Small intestine (tissue), 7 donors: ENCODE data around the gene GRK5. TPM values are rescaled to one million over a fixed set of nuclear protein-coding genes. Genes with fewer than 3 reads are reported as not detected.
"Not testable (repeated sequence)": the region's sequence is repeated elsewhere in the genome, so short reads cannot be mapped to it uniquely, and the experiment has no call there.

Source experiments
- DNase-seq, 2 donors: peaks; one replicate each; pipeline versions ENCODE4 v3.0.0 to v3.0.0-alpha.2; 2013
- FAIRE-seq: peaks from 2 replicates; lab custom pipeline; 2012; peaks lifted over from hg19 to GRCh38; lab: Jason Lieb, UNC
- H3K27ac ChIP-seq, 3 donors: one replicate each; pipeline ENCODE4 v1.5.1; 2013; ENCODE audit warnings: low read length in 2 of 3, mild to moderate bottlenecking in 2 of 3, control low read depth in 1 of 3, inconsistent platforms in 1 of 3, low read depth in 1 of 3, moderate library complexity in 1 of 3
- H3K27me3 ChIP-seq, 3 donors: one replicate each; pipeline ENCODE4 v1.6.1; 2013; ENCODE audit warnings: low read length in 3 of 3, inconsistent platforms in 1 of 3; ENCODE audit not compliant: control insufficient read depth in 3 of 3, insufficient read depth in 3 of 3
- H3K36me3 ChIP-seq, 3 donors: one replicate each; pipeline ENCODE4 v1.6.1; 2013; ENCODE audit warnings: low read length in 3 of 3, inconsistent platforms in 1 of 3, low read depth in 1 of 3, mild to moderate bottlenecking in 1 of 3, moderate library complexity in 1 of 3; ENCODE audit not compliant: control insufficient read depth in 3 of 3, insufficient read depth in 2 of 3
- H3K4me1 ChIP-seq, 3 donors: one replicate each; pipeline ENCODE4 v1.6.1; 2013; ENCODE audit warnings: low read length in 2 of 3, inconsistent platforms in 1 of 3, low read depth in 1 of 3, mild to moderate bottlenecking in 1 of 3, moderate library complexity in 1 of 3; ENCODE audit not compliant: control insufficient read depth in 3 of 3, insufficient read depth in 2 of 3
- H3K4me3 ChIP-seq, 3 donors: one replicate each; pipeline ENCODE4 v1.5.1; 2013; ENCODE audit warnings: low read length in 3 of 3, control low read depth in 1 of 3, inconsistent platforms in 1 of 3, low read depth in 1 of 3, mild to moderate bottlenecking in 1 of 3, moderate library complexity in 1 of 3
- H3K9me3 ChIP-seq, 2 donors: one replicate each; pipeline ENCODE4 v1.6.1; 2013; ENCODE audit warnings: low read depth in 1 of 2, low read length in 1 of 2; ENCODE audit not compliant: control insufficient read depth in 2 of 2, insufficient read depth in 1 of 2
- WGBS, 3 donors: extraction: QIAGEN DNeasy Blood & Tissue Kit; methylation state at CpG; one replicate each; pipeline ENCODE4 v1.1.7; 2013; 5-methylcytosine and 5-hydroxymethylcytosine counted together
- polyA plus RNA-seq, 4 donors: library from polyadenylated mRNA; stranded (reverse) in 3 of 4; unstranded in 1 of 4; fragments of 200-250 nt in 3 of 4; fragments of 120-200 nt in 1 of 4; gene quantifications; one replicate each; pipeline versions ENCODE4 v1.2.1 to v1.2.3, GENCODE V29; 2013
- donor health status: healthy with polysubstance abuse.
- donor health status: control.
- donor health status: control.
- donor health status: Bipolar disorder and iron deficiency.
- donor health status: healthy.

The GRK5 gene
- polyA plus RNA-seq, 4 donors: 21.6 to 50.5 (median 26.0) TPM

- Histone ChIP-seq H3K4me1 (peaks cover 10 to 31% (median 10%) of the 10 kb centered on the region in 3 donors), H3K4me3 (no peak overlapping the region), H3K27me3 (no peaks in the 10 kb centered on the region), H3K36me3 (peaks cover 0 to 13% (median 0%) of the 10 kb centered on the region in 3 donors), H3K9me3 (no peaks in the 10 kb centered on the region), H3K27ac (no peak overlapping the region)
- no peak for FAIRE-seq
- WGBS, 3 donors: 69 to 93% (median 78%) methylated on average over 4 of the region's 4 CpGs
- DNase-seq: no peak
Measured at GRCh38 chr10:119257899-119258419, 50.6 kb downstream of the GRK5 start.

- 92 to 98% (median 95%) methylated on average over 3 of the region's 3 CpGs for WGBS, 3 donors
- Histone ChIP-seq H3K4me3 (no peak overlapping the region), H3K9me3 (no peaks in the 10 kb centered on the region), H3K4me1 (peaks cover 4 to 18% (median 6%) of the 10 kb centered on the region in 3 donors), H3K27me3 (no peaks in the 10 kb centered on the region), H3K36me3 (peaks cover 0 to 19% (median 0%) of the 10 kb centered on the region in 3 donors), H3K27ac (peak overlapping the region in 1 of 3 donors; percentile 6)
- no peak for FAIRE-seq
- DNase-seq: no peak
Measured at GRCh38 chr10:119259345-119259744, 52.0 kb downstream of the GRK5 start.

GRCh38 chr10:119261016-119261415 is 53.6 kb downstream of the GRK5 start:
- H3K36me3 ChIP-seq: peaks cover 0 to 29% (median 0%) of the 10 kb centered on the region in 3 donors
- H3K9me3 ChIP-seq, H3K27me3 ChIP-seq, FAIRE-seq, H3K4me3 ChIP-seq, DNase-seq, H3K4me1 ChIP-seq, H3K27ac ChIP-seq: not testable (repeated sequence)
- 97 to 99% (median 98%) methylated on average over 20 to 32 of the region's 34 CpGs for WGBS, 3 donors

DNA sequence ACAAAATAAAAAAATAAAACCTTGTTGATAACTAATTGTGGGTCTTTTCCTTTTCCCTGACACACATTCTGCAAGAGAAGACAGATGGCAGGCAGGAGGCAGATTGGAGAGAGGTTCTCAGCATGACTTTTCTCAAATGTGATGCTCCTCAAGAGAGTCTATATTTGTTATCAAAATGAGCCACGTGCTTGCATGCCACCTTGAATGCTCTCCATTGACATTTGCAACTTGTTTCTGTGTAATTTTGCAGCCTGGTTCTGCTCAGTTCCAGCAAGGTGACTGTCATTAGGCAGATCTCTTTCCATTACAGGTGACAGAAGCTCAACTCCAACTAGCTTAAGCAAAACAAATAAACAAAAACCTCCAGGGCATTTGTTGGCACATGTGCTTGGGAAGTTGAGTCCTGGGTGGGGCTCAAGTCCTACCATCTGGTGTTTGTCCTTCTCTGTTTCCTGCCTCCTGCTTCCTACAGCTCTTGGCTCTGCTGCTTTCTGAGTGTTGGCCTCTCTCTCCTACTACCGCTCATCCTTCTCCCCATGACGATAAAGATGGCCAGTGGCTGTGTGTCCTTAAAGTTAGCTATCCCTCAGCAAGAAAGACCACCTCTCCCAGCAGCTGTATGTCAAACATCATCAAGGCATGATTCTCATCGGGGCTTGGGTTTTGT is 56.7 kb downstream of the GRK5 start:
- Histone ChIP-seq H3K27me3 (no peaks in the 10 kb centered on the region), H3K36me3 (peaks cover 0 to 37% (median 0%) of the 10 kb centered on the region in 3 donors), H3K9me3 (no peaks in the 10 kb centered on the region), H3K4me3 (no peak overlapping the region), H3K4me1 (peaks cover 2 to 25% (median 4%) of the 10 kb centered on the region in 3 donors), H3K27ac (peak overlapping the region; percentile 21 to 80 (median 24))
- 49 to 71% (median 64%) methylated on average over 4 of the region's 4 CpGs for WGBS, 3 donors
- DNase-seq (peak in 1 of 2 donors; percentile 56), FAIRE-seq (no peak)

DNA sequence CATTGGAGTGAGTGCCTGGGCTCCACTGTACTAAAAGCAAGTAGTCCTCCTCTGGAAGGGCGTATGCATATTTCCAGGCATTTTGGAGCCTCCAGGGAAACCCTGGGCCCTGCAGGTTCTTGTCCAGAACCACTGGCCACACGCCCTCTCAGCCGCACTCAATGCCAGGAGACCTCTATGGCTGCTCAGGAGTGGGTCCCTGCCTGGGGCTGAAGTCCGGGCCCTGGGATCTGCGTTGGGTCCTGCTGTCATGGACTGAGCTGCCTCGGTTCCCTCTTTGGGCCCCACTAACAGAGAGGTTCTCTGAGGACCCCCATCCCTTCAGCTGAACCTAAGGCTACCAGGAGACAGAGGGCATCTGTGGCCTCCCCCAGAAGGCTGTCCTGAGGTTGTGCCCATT is 58.3 kb downstream of the GRK5 start:
- 96 to 98% (median 98%) methylated on average over 6 of the region's 6 CpGs for WGBS, 3 donors
- no peak for FAIRE-seq

DNA sequence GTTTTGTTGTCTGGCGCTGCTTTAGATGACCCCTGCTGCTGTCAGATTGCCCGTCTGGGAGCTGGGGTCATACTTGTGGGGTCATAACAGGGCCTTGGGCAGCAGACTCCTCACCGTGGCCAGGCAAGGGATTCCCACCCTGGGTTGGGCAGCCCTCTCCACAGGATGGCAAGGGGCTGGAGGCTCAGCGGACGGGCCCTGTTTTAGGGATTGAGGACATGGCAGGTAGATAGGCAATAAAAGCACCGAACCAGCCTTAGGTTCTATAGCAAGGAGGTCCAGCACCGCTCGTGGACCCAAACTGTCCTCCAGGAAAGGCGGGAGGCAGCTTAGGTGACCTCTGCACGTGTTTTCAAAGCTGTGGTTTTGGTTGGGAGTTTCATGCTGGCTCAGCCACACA is 60.0 kb downstream of the GRK5 start:
- 88 to 95% (median 92%) methylated on average over 10 of the region's 10 CpGs for WGBS, 3 donors
- H3K4me1 ChIP-seq: peaks cover 14 to 54% (median 22%) of the 10 kb centered on the region in 3 donors
- H3K27me3 ChIP-seq: no peaks in the 10 kb centered on the region
- FAIRE-seq (no peak), DNase-seq (no peak)
- no peak overlapping the region for H3K4me3 ChIP-seq
- peaks cover 0 to 34% (median 0%) of the 10 kb centered on the region in 3 donors for H3K36me3 ChIP-seq
- H3K9me3 ChIP-seq: no peaks in the 10 kb centered on the region
- H3K27ac ChIP-seq: peak overlapping the region in 2 of 3 donors; percentile 0 to 8

More for the DNA sequence above, 58.3 kb downstream of the GRK5 start:
- Histone ChIP-seq H3K4me3 (no peak overlapping the region), H3K36me3 (peaks cover 0 to 35% (median 0%) of the 10 kb centered on the region in 3 donors), H3K9me3 (no peaks in the 10 kb centered on the region), H3K27ac (no peak overlapping the region), H3K27me3 (no peaks in the 10 kb centered on the region), H3K4me1 (peaks cover 14 to 40% (median 14%) of the 10 kb centered on the region in 3 donors)
- DNase-seq: no peak

- H3K4me1 ChIP-seq: peaks cover 19 to 64% (median 26%) of the 10 kb centered on the region in 3 donors
- 85 to 93% (median 88%) methylated on average over 7 of the region's 7 CpGs for WGBS, 3 donors
- no peak overlapping the region for H3K4me3 ChIP-seq
- H3K36me3 ChIP-seq: peaks cover 0 to 32% (median 0%) of the 10 kb centered on the region in 3 donors
- no peaks in the 10 kb centered on the region for H3K27me3 ChIP-seq
- H3K27ac ChIP-seq: peak overlapping the region; percentile 86 to 93 (median 88)
- no peak for FAIRE-seq
- H3K9me3 ChIP-seq: no peaks in the 10 kb centered on the region
- DNase-seq: no peak
Measured at GRCh38 chr10:119268428-119268827, 61.1 kb downstream of the GRK5 start.

DNA sequence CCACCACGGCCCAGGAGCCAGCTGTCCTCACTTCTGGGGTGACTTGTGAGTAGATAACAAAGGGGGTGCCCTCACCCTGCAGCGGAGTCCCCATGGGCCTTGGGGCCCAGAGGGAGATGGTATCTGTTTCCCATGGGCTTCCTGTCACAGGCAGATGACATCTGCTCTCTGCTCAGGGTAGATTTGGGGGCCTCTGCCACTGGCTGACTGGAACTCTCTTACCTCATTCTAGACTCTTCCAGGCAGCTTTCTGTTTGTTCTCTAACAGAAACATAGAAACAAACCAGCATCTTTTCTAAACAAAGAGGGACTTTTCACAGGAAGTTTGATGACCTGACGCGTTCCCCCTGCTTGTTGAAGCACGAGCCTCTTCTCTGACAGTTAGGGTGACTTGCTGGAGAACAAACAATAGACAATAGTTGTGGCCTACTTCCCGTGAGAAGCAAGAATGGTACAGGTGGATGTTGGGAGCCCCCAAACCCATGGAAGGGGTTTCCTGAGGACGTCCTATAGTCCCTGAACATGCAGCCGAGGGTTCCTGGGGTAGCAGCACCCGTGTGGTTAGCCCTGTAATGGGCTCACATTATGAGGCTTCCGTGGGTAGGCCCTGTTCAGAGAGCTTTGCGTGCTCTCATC is 61.6 kb downstream of the GRK5 start:
- DNase-seq (peak in 1 of 2 donors; percentile 59), FAIRE-seq (no peak)
- Histone ChIP-seq H3K27ac (peak overlapping the region; percentile 86 to 93 (median 88)), H3K4me3 (no peak overlapping the region), H3K4me1 (peaks cover 19 to 66% (median 27%) of the 10 kb centered on the region in 3 donors), H3K9me3 (no peaks in the 10 kb centered on the region), H3K27me3 (no peaks in the 10 kb centered on the region), H3K36me3 (peaks cover 0 to 30% (median 0%) of the 10 kb centered on the region in 3 donors)
- 48 to 81% (median 61%) methylated on average over 11 of the region's 11 CpGs for WGBS, 3 donors
